Endothelial cell of umbilical vein (primary cell): ENCODE data around the gene GNAZ. TPM values are rescaled to one million over a fixed set of nuclear protein-coding genes. Genes with fewer than 3 reads are reported as not detected.

ENCODE experiments used
- BruUV-seq: library from RNA; stranded (reverse); fragments of 400-500 nt; replicated peaks from 2 replicates; lab custom pipeline; 2021; lab: Mats Ljungman, UMichigan
- CTCF ChIA-PET: fragments of 300-600, 350-600 bp; sonication (Branson Sonifier 250); formaldehyde crosslinking; loops from one replicate; lab custom pipeline; 2021; ENCODE audit warnings: antibody characterized with exemption, inconsistent platforms; lab: Charles Lee
- POLR2A ChIA-PET: fragments of 300-600, 350-600 bp; sonication (Branson Sonifier 250); formaldehyde crosslinking; loops from one replicate; lab custom pipeline; 2021; ENCODE audit warnings: antibody characterized with exemption, inconsistent platforms; lab: Charles Lee
- DNase-seq: peaks from one replicate; pipeline ENCODE4 v3.0.0-alpha.2; 2011; ENCODE audit warnings: low read depth, low spot score
- FAIRE-seq: peaks from 2 replicates; lab custom pipeline; 2011; peaks lifted over from hg19 to GRCh38; lab: Jason Lieb, UNC
- H2AFZ ChIP-seq: 2 replicates; pipeline ENCODE4 v1.6.0; 2012; ENCODE audit warnings: low read depth, low read length, control low read depth, inconsistent platforms
- H3K27ac ChIP-seq: 2 replicates; pipeline ENCODE4 v1.5.1; 2011; ENCODE audit warnings: low read depth, mild to moderate bottlenecking, control low read depth, low read length, moderate library complexity; ENCODE audit not compliant: insufficient read depth
- H3K27me3 ChIP-seq, 2 experiments: 2 replicates each; pipeline versions ENCODE4 v1.6.0 to v1.6.1; 2011; ENCODE audit warnings: low read length in 2 of 2, mixed read lengths in 1 of 2; ENCODE audit not compliant: control insufficient read depth in 2 of 2, insufficient read depth in 2 of 2
- H3K36me3 ChIP-seq, 2 experiments: 2 replicates in 1 of 2; 3 replicates in 1 of 2; pipeline ENCODE4 v1.5.1; 2011; ENCODE audit warnings: low read length in 2 of 2, mild to moderate bottlenecking in 1 of 2, moderate library complexity in 1 of 2; ENCODE audit not compliant: control insufficient read depth in 2 of 2, insufficient read depth in 2 of 2; ENCODE audit errors: extremely low read depth in 1 of 2
- H3K4me1 ChIP-seq: 3 replicates; pipeline ENCODE4 v1.5.1; 2011; ENCODE audit warnings: mild to moderate bottlenecking, low read length; ENCODE audit not compliant: control insufficient read depth, insufficient read depth; ENCODE audit errors: extremely low read depth
- H3K4me2 ChIP-seq: 2 replicates; pipeline ENCODE4 v1.6.1; 2011; ENCODE audit warnings: low read length, control low read depth, mixed read lengths; ENCODE audit not compliant: insufficient read depth
- H3K4me3 ChIP-seq, 3 experiments: fragments of 200-600 bp in 1 of 3; sonication (generic), shearing (Covaris generic) in 1 of 3; replicated peaks in 1 of 3; 2 replicates each; pipeline ENCODE4 v1.5.1; 2011 to 2016; ENCODE audit warnings: control low read depth in 3 of 3, low read length in 3 of 3, mild to moderate bottlenecking in 2 of 3, inconsistent platforms in 1 of 3, low read depth in 1 of 3, moderate library complexity in 1 of 3; ENCODE audit not compliant: insufficient read depth in 1 of 3
- H3K79me2 ChIP-seq: 2 replicates; pipeline ENCODE4 v1.6.0; 2012; ENCODE audit warnings: low read length, inconsistent platforms; ENCODE audit not compliant: control insufficient read depth, insufficient read depth
- H3K9ac ChIP-seq: replicated peaks from 2 replicates; pipeline ENCODE3; 2011; ENCODE audit warnings: low read length, control low read depth; ENCODE audit not compliant: insufficient read depth; ENCODE audit errors: extremely low read depth
- H3K9me1 ChIP-seq: replicated peaks from 3 replicates; pipeline ENCODE4 v1.6.0; 2011; ENCODE audit warnings: mild to moderate bottlenecking, low read length; ENCODE audit not compliant: control insufficient read depth, insufficient read depth; ENCODE audit errors: extremely low read depth
- H3K9me3 ChIP-seq: replicated peaks from 2 replicates; pipeline ENCODE4 v1.5.1; 2012; ENCODE audit warnings: low read length, inconsistent platforms; ENCODE audit not compliant: control insufficient read depth, insufficient read depth
- H4K20me1 ChIP-seq: replicated peaks from 2 replicates; pipeline ENCODE3; 2011; ENCODE audit warnings: mild to moderate bottlenecking, low read length; ENCODE audit not compliant: control insufficient read depth, insufficient read depth; ENCODE audit errors: extremely low read depth
- EZH2 ChIP-seq: IDR thresholded peaks from 2 replicates; pipeline ENCODE4 v1.6.1; 2012; ENCODE audit warnings: borderline replicate concordance, low read depth, mild to moderate bottlenecking, moderate library complexity, low read length, inconsistent platforms; ENCODE audit not compliant: severe bottlenecking
- FOS ChIP-seq: IDR thresholded peaks from 2 replicates; pipeline ENCODE4 v1.6.1; 2011; ENCODE audit warnings: mild to moderate bottlenecking, low read length, moderate library complexity, borderline replicate concordance; ENCODE audit not compliant: insufficient read depth
- GATA2 ChIP-seq: IDR thresholded peaks from 2 replicates; pipeline ENCODE4 v1.7.0; 2011; ENCODE audit warnings: low read depth, mild to moderate bottlenecking, moderate library complexity, mixed read lengths, low read length; ENCODE audit not compliant: insufficient read length, insufficient read depth
- JUN ChIP-seq: IDR thresholded peaks from 2 replicates; pipeline ENCODE4 v1.6.1; 2011; ENCODE audit warnings: borderline replicate concordance, low read depth; ENCODE audit not compliant: insufficient read length, insufficient read depth
- MYC ChIP-seq: IDR thresholded peaks from one replicate; pipeline ENCODE4 v1.6.1; 2011; ENCODE audit warnings: mild to moderate bottlenecking, low read depth, low read length
- POLR2A ChIP-seq: IDR thresholded peaks from 2 replicates; pipeline ENCODE4 v1.6.1; 2012; ENCODE audit warnings: low read depth, mild to moderate bottlenecking, control low read depth, low read length
- POLR2AphosphoS5 ChIP-seq: IDR thresholded peaks from 2 replicates; pipeline ENCODE4 v1.6.1; 2012; ENCODE audit warnings: low read depth, mild to moderate bottlenecking, control low read depth, low read length, moderate library complexity; ENCODE audit not compliant: insufficient read depth
- dilution Hi-C: fragments of 300-500 bp; cut with MboI; formaldehyde crosslinking; loops from one replicate; pipeline ENCODE4 v1.15.0; 2019; ENCODE audit warnings: low sequenced_read_pairs; ENCODE audit not compliant: extremely low pct_ligation_motif_present
- intact Hi-C: fragments of 100-400 bp; cut with micrococcal nuclease; formaldehyde crosslinking; loops from one replicate; pipeline ENCODE4 v1.10.0; 2022
- polyA plus RNA-seq, 4 experiments: library from polyadenylated mRNA; depleted of rRNA in 3 of 4; stranded (reverse) in 3 of 4; unstranded in 1 of 4; fragments of >200 nt; gene quantifications; 2 replicates each; pipeline versions ENCODE4 v1.2.1 to v1.2.3, GENCODE V29; 2011 to 2012; ENCODE audit warnings: missing spikeins in 1 of 4
- total RNA-seq: library from RNA; stranded (reverse); gene quantifications from 2 replicates; pipeline ENCODE4 v1.2.3, GENCODE V29; 2021
- TF ChIP-seq, protein P1 (sequence below): IDR thresholded peaks from 2 replicates; pipeline ENCODE4 v1.6.1; 2011; ENCODE audit not compliant: insufficient read depth, insufficient read length
- TF ChIP-seq, protein P2 (sequence below), 2 donors: IDR thresholded peaks; 1 replicate in 1 of 2; 2 replicates in 1 of 2; pipeline ENCODE4 v1.5.1; 2011; ENCODE audit warnings: low read length in 2 of 2, mild to moderate bottlenecking in 2 of 2, moderate library complexity in 2 of 2, control low read depth in 1 of 2, inconsistent platforms in 1 of 2, low read depth in 1 of 2; ENCODE audit not compliant: insufficient read depth in 1 of 2; ENCODE audit errors: extremely low read depth in 1 of 2

GNAZ gene
- total and polyA plus RNA-seq, 2 donors (not counting 3 experiments of a cell fraction or from before 2014, with no cell fraction given) = 0.44 to 0.86 TPM

DNA sequence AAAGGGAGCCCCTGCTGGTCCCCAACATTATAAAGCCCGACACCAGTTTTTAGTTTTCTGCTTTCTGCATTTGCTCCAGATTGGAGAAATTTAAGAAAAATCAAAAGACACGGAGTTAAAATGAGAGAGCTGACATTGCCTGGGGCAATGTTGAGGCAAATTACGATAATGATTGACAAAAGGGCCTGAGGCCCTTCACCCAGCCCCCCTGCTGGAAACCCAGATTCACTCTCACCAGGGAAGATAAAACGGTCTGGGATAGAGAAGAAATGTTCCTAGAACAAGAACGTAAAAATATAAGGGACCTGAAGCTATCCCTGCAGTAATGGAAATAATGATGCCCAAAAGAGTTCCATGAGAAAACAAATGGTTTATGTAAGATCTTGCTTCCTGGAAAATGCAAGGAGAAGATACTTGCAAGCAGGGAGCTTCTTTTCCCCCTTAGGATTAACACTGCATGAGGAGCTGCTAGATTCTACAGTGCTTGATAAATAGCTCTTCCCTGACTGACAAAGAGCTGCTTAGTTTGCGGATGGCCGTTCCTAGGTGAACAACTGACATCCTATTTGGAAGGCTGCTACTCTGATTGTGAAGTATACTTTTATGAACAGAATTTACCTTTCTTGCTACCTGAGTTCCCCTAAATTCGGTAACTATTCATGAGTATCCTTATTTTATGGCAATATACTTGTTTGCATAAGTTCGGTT lies 40.6 kb upstream of the GNAZ start:
- Histone ChIP-seq H3K4me1 (no peaks in the 10 kb centered on the region), H3K27ac (no peak overlapping the region), H3K9ac (no peak overlapping the region), H3K4me3 (no peak overlapping the region), H4K20me1 (no peaks in the 10 kb centered on the region), H3K79me2 (no peaks in the 10 kb centered on the region), H3K36me3 (no peaks in the 10 kb centered on the region), H3K27me3 (no peaks in the 10 kb centered on the region), H3K4me2 (no peak overlapping the region), H3K9me3 (no peaks in the 10 kb centered on the region), H3K9me1 (no peaks in the 10 kb centered on the region), H2AFZ (no peak overlapping the region)
- FAIRE-seq = no peak
- no peak for DNase-seq
- dilution Hi-C loops (no loop called here), intact Hi-C loops (no loop called here)
- ChIA-PET CTCF (no interaction called here), POLR2A (no interaction called here)
- TF ChIP-seq GATA2 (no peak), MYC (no peak), EZH2 (no peak), POLR2AphosphoS5 (no peak), POLR2A (no peak), FOS (no peak), JUN (no peak)
- TF ChIP-seq, protein P1, sequence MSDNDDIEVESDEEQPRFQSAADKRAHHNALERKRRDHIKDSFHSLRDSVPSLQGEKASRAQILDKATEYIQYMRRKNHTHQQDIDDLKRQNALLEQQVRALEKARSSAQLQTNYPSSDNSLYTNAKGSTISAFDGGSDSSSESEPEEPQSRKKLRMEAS = no peak
- TF ChIP-seq, protein P2, sequence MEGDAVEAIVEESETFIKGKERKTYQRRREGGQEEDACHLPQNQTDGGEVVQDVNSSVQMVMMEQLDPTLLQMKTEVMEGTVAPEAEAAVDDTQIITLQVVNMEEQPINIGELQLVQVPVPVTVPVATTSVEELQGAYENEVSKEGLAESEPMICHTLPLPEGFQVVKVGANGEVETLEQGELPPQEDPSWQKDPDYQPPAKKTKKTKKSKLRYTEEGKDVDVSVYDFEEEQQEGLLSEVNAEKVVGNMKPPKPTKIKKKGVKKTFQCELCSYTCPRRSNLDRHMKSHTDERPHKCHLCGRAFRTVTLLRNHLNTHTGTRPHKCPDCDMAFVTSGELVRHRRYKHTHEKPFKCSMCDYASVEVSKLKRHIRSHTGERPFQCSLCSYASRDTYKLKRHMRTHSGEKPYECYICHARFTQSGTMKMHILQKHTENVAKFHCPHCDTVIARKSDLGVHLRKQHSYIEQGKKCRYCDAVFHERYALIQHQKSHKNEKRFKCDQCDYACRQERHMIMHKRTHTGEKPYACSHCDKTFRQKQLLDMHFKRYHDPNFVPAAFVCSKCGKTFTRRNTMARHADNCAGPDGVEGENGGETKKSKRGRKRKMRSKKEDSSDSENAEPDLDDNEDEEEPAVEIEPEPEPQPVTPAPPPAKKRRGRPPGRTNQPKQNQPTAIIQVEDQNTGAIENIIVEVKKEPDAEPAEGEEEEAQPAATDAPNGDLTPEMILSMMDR (IDR thresholded peaks at IDR 0.05; ENCODE audit: extremely low read depth in 1 of 2, insufficient read depth in 1 of 2, low read depth in 1 of 2, low read length in 2 of 2) = no peak
- BruUV-seq = no TSS peak
